ENCODE measurements around the gene WNT3. TPM values are rescaled to one million over a fixed set of nuclear protein-coding genes. Genes with fewer than 3 reads are reported as not detected.

WNT3 gene, protein sequence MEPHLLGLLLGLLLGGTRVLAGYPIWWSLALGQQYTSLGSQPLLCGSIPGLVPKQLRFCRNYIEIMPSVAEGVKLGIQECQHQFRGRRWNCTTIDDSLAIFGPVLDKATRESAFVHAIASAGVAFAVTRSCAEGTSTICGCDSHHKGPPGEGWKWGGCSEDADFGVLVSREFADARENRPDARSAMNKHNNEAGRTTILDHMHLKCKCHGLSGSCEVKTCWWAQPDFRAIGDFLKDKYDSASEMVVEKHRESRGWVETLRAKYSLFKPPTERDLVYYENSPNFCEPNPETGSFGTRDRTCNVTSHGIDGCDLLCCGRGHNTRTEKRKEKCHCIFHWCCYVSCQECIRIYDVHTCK
- total RNA-seq = 0.91 TPM
- long read RNA-seq, partial matches to known transcripts = 1 of 5 reads
- long read RNA-seq, other reads (novel, unspliced or antisense) = 4 of 5 reads

DNA sequence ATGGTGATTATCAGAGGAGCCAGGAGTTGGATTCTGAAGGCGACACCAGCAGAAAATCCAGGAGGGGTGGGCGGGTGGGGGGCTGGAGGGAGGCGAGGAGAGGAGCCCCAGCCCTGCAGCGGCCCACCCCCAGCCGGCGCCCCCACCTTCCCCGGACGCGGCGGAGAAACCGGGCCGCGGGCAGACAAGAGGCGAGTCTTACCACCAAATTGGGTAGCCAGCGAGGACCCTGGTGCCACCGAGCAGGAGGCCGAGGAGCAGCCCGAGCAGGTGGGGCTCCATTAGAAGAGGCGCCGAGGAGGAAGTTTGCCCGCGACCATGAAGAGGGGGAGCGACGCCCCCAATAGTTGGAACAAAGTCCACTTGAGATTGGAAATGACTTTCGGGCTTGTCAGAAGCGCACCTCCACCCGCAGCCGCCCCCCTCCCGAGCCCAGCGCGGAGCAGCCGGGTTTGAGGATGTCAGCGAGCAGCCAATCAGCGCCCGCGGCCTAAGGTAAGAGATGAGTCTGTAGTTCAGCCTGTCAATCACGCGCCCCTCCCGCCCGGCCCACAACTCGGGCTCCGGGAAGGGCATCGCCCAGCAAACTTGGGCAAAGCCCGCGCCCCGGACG, at the start of gene WNT3:
Gene WNT3 (minus strand): TSS at position 377 of the 613 bp plus-strand sequence. CDS start 95 bp downstream, at position 282.
- DNase-seq (peak; percentile 41), ATAC-seq (ENCODE audit: poor library complexity) (peak; percentile 15)
- intact Hi-C loops (cut with DNase I) = no loop called here

GRCh38 chr17:46866747-46867146, 48.3 kb upstream of the WNT3 start:
- intact Hi-C loops (cut with DNase I) = no loop called here
- no peak for ATAC-seq (ENCODE audit: poor library complexity)
- peak; percentile 1 for DNase-seq

- intact Hi-C loops (cut with DNase I) = no loop called here
- no peak for DNase-seq
- ATAC-seq (ENCODE audit: poor library complexity) = no peak
These were observed 47.8 kb upstream of the WNT3 start for GRCh38 chr17:46866325-46866724.

GRCh38 chr17:46865100-46865499, 46.6 kb upstream of the WNT3 start:
- ATAC-seq (ENCODE audit: poor library complexity) = no peak
- no peak for DNase-seq
- intact Hi-C loops (cut with DNase I) = no loop called here

- ATAC-seq (ENCODE audit: poor library complexity) (no peak), DNase-seq (no peak)
- intact Hi-C loops (cut with DNase I) = no loop called here
These were observed 45.1 kb upstream of the WNT3 start for GRCh38 chr17:46863383-46864121.

DNA sequence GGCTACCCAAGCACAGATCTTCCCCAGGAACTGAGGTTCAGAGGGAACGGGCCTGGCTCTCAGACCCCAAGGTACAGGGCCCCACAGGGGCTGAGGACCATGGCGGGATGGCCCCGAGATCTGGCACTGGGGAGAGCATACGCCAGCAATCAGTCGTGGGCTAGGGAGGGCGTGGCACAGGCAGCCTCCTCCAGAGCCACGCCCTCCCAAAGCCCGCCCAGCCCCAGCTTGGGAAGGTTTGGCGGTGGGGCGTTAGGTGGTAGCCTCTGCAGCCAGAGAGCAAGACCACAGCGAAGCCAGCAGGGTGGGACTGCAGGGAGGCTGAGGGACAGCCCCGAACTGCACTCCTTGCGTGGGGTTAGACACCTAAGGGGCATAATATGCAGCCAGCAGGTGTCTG, 44.5 kb upstream of the WNT3 start:
- intact Hi-C loops (cut with DNase I) = no loop called here
- no peak for DNase-seq
- ATAC-seq (ENCODE audit: poor library complexity) = no peak

GRCh38 chr17:46859996-46860395, 41.5 kb upstream of the WNT3 start:
- no peak for ATAC-seq (ENCODE audit: poor library complexity)
- intact Hi-C loops (cut with DNase I) = no loop called here
- DNase-seq = no peak

DNA sequence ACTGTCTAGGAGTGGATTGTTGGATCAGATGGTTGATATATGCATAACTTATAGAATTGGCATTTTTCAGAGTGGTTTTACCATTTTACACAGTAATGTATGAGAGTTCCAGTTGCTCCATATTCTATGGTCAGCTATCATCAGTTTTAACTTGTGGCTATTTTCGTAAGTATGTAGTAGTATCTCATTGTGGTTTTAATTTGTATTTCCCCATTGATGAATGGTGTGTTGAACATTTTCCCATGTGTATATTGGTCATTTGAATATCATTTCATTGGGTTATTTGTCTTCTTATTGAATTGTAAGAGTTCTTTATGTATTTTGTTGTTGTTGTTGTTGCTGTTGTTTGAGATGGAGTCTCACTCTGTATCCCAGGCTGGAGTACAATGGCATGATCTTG, 39.1 kb upstream of the WNT3 start:
- ATAC-seq (ENCODE audit: poor library complexity) (no peak), DNase-seq (no peak)
- intact Hi-C loops (cut with DNase I) = no loop called here

GRCh38 chr17:46854948-46855347, 36.5 kb upstream of the WNT3 start:
- no peak for ATAC-seq (ENCODE audit: poor library complexity)
- intact Hi-C loops (cut with DNase I) = no loop called here
- DNase-seq = no peak

GRCh38 chr17:46854515-46854914, 36.0 kb upstream of the WNT3 start:
- no peak for DNase-seq
- intact Hi-C loops (cut with DNase I) = no loop called here
- ATAC-seq (ENCODE audit: poor library complexity) = no peak

- intact Hi-C loops (cut with DNase I) = no loop called here
- DNase-seq (no peak), ATAC-seq (ENCODE audit: poor library complexity) (no peak)
These were observed 35.5 kb upstream of the WNT3 start for GRCh38 chr17:46853896-46854444.

DNA sequence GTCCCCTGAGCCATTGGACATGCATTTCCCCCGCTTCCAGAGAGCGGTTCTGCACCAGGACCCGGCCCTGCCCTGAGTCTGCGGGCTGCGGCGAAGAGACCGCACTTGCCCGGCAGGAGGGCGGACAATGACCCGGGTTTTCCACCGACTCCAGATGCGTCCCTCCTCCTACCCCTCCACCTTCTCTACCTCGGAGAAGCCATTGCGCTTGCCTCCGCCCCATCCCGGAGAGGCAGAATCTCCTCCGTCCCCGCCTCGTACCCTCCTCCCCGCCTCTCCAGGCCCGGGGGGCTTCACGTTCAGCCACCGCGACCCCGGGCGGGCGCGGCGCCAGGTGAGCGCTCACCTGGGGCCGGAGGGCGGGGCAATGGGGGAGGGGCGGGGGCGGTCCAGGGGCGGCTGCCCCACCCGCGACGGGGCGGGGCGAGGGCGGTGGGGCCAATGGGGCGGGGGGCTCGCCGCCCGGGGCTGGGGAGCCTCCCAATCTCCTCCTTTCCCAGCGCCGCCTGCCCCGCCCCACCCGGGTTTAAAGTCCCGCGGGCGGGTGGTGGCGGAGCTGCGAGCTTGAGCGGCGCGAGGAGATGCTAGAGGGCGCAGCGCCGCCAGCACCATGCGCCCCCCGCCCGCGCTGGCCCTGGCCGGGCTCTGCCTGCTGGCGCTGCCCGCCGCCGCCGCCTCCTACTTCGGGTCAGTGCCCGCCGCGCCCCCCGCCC, 32.7 kb upstream of the WNT3 start, which contains the start of gene WNT9B:
Gene WNT9B (plus strand): TSS at position 555 of the 713 bp plus-strand sequence. CDS start 56 bp downstream, at position 611.
- ATAC-seq (ENCODE audit: poor library complexity) (peak; percentile 39), DNase-seq (no peak)
- intact Hi-C loops (cut with DNase I) = no loop called here

DNA sequence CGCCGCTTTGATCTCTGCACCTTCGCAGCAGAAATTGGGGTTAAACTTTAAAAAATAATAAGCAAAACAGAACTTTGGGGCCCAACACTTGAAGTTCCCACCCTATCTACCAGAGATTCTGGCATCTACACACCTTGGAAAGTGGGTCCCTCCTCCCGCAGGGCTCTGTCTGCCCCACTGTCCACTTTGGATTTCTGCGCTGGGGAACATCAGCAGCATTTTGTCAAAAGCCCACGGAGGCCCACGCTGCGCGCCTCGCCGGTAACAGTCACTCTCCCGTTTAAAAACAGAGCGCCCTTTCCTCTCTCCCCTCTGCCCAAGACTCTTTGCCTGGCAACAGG, 32.2 kb upstream of the WNT3 start:
- ATAC-seq (ENCODE audit: poor library complexity) (no peak), DNase-seq (no peak)
- intact Hi-C loops (cut with DNase I) = no loop called here

DNA sequence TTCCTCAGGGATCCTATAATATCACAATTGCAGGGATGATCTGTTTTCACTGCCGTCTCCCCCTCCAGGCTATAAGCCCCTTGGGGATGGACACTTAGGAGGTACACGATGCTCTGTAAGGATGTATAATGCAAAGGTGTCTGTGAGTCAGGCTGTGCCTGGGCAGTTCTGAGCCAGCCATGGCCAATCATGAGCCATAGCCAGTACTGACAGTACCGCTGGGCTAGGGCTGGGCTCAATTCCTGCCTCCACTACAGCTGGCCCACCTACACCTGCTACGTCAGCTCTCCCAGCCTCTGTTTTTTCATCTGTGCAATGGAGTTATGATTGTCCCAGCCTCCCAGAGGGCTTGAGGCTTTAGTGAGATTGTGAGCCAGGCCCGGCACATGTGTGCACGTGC, 30.0 kb upstream of the WNT3 start:
- DNase-seq = no peak
- intact Hi-C loops (cut with DNase I) = loop anchor here (10.0 kb wide), 1 partner anchor 146 kb away; no protein-coding TSS in a partner anchor
- ATAC-seq (ENCODE audit: poor library complexity) = no peak

DNA sequence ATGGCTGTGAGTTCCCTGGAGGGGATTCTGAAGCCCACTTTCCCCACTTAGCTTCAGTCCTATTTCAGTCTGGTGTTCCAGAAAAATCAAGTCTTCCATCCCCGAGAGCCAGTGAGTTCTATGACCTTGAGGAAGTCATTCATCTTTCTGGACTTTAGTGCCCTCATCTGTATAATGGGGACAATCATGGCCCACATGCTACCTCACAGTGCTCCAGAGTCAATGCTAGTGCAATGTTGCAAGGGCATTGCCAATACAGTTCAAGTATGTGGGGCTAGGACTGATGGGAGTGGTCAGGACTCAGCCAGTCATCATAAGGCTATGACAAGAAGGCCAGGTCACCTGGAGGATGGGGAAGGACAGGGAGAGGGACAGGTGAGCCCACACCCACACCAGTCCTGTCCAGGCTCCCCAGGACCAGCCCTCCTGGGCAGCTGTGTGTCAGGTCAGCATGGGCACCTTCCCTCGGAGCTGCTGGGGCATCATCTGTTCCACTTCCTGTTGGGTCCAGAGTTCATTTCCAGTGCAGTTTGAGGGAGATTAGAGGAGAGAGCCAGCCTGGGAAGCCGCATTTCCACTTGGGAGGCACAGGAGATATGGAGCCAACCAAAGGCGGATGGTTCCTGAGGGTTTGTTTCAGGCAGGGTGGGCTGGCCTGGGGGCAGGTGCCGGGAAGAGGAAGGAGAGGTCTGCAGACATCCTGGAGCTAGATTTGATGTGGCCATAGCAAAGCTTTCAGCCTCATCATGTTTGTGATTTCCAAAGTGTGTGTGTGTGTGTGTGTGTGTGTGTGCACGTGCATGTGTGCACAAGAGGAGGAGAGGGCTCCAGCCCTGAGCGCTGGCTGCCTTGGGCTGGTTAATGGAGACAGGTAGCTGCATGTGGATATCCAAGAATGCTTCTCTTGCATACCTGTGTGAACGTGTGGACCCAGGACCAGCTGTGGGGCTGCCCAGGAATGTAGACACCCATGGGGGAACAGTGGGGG, 29.0 kb upstream of the WNT3 start:
- ATAC-seq (ENCODE audit: poor library complexity) (no peak), DNase-seq (no peak)
- intact Hi-C loops (cut with DNase I) = loop anchor here (10.0 kb wide), 1 partner anchor 147 kb away; no protein-coding TSS in a partner anchor

DNA sequence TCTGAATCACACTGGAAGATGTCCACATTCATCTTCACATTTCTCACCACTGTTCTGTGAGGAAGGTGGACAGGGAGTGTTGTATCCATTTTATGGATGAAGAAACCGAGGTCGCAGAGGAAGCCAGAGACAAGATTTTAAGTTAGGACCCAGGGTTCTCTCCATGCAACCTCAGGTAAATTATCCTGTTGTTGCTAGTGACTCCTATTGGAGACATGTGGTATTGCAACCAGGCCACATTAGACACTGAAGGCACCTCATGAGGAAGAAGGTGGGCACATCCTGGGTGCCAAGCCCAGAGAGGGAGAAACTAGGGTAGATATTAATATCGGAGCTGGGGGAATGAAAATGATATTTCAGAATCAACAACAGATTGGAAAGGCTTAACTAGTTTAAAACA, 24.3 kb upstream of the WNT3 start:
- DNase-seq = no peak
- intact Hi-C loops (cut with DNase I) = loop anchor here (5.0 to 10.0 kb wide), 2 partner anchors 99 to 152 kb away; no protein-coding TSS in a partner anchor
- no peak for ATAC-seq (ENCODE audit: poor library complexity)
